Astrocyte of the cerebellum (primary cell): ENCODE measurements around the gene LEPROT.

Experiments used
- DNase-seq: peaks from one replicate; pipeline ENCODE4 v3.0.0-alpha.2; 2011; ENCODE audit warnings: low read depth
- H3K4me3 ChIP-seq: 2 replicates; pipeline ENCODE4 v1.5.1; 2011; ENCODE audit warnings: mild to moderate bottlenecking, low read depth, low read length, moderate library complexity
- CTCF ChIP-seq: IDR thresholded peaks from 2 replicates; pipeline ENCODE4 v1.5.1; 2012; ENCODE audit warnings: low read length, low read depth, moderate library complexity, mild to moderate bottlenecking; ENCODE audit errors: missing control alignments
- in situ Hi-C: cut with HindIII; loops from 2 replicates; pipeline ENCODE4 v1.10.0; 2017; ENCODE audit warnings: low sequenced_read_pairs

Gene LEPROT

GRCh38 chr1:65434255-65434654 lies 13.8 kb downstream of the LEPROT start:
- no peak for TF ChIP-seq CTCF
- in situ Hi-C loops: no loop called here

GRCh38 chr1:65434760-65435159 lies 14.3 kb downstream of the LEPROT start:
- in situ Hi-C loops: no loop called here
- no peak overlapping the region for H3K4me3 ChIP-seq
- TF ChIP-seq CTCF: no peak
- DNase-seq: no peak

More at GRCh38 chr1:65434255-65434654, 13.8 kb downstream of the LEPROT start:
- H3K4me3 ChIP-seq: no peak overlapping the region
- DNase-seq: no peak

GRCh38 chr1:65435987-65436386 lies 15.5 kb downstream of the LEPROT start:
- in situ Hi-C loops: no loop called here
- peak; percentile 87 for DNase-seq
- TF ChIP-seq CTCF: no peak
- H3K4me3 ChIP-seq: no peak overlapping the region

- H3K4me3 ChIP-seq: no peak overlapping the region
- no peak for TF ChIP-seq CTCF
- DNase-seq: no peak
- in situ Hi-C loops: no loop called here
These were observed 17.1 kb downstream of the LEPROT start for GRCh38 chr1:65437616-65438015.

- H3K4me3 ChIP-seq: no peak overlapping the region
- no peak for TF ChIP-seq CTCF
- DNase-seq: no peak
- in situ Hi-C loops: no loop called here
These were observed 19.9 kb downstream of the LEPROT start for GRCh38 chr1:65440322-65440900.

GRCh38 chr1:65440915-65441314 lies 20.4 kb downstream of the LEPROT start:
- H3K4me3 ChIP-seq: no peak overlapping the region
- in situ Hi-C loops: no loop called here

More at GRCh38 chr1:65440915-65441314, 20.4 kb downstream of the LEPROT start:
- no peak for TF ChIP-seq CTCF
- DNase-seq: no peak
